HG03108 (cell line): ENCODE data around the gene ATP9B.

Source experiments
- ATAC-seq: cut with Tn5 transposase; IDR thresholded peaks from one replicate; pipeline ENCODE4 v1.9.1; 2021; ENCODE audit warnings: moderate library complexity; ENCODE audit not compliant: unreplicated experiment

Gene ATP9B

GRCh38 chr18:79393181-79393634, 324.0 kb downstream of the ATP9B start:
- no peak for ATAC-seq

GRCh38 chr18:79393635-79394533, 324.7 kb downstream of the ATP9B start:
- ATAC-seq, result no peak

- ATAC-seq, result no peak
Measured at GRCh38 chr18:79394534-79395307, 325.5 kb downstream of the ATP9B start.

GRCh38 chr18:79395308-79395640, 326.1 kb downstream of the ATP9B start:
- no peak for ATAC-seq

- no peak for ATAC-seq
Measured at GRCh38 chr18:79395761-79396404, 326.7 kb downstream of the ATP9B start, which contains the start of gene NFATC1. Gene NFATC1 (plus strand): TSS chr18:79395930. CDS start chr18:79396225, 295 bp downstream.

- no peak for ATAC-seq
Measured at GRCh38 chr18:79396431-79397246, 327.4 kb downstream of the ATP9B start.

- ATAC-seq, result no peak
Measured at GRCh38 chr18:79397247-79397829, 328.1 kb downstream of the ATP9B start.

- no peak for ATAC-seq
Measured at GRCh38 chr18:79397830-79398761, 328.9 kb downstream of the ATP9B start.

- no peak for ATAC-seq
Measured at GRCh38 chr18:79399275-79400081, 330.3 kb downstream of the ATP9B start.

GRCh38 chr18:79400091-79400590, 330.9 kb downstream of the ATP9B start:
- ATAC-seq, result no peak

- ATAC-seq, result no peak
Measured at GRCh38 chr18:79400591-79401381, 331.6 kb downstream of the ATP9B start.

GRCh38 chr18:79401494-79402208, 332.5 kb downstream of the ATP9B start:
- ATAC-seq, result no peak

- ATAC-seq, result no peak
Measured at GRCh38 chr18:79402209-79402576, 333.0 kb downstream of the ATP9B start.

- ATAC-seq, result no peak
Measured at GRCh38 chr18:79402977-79403722, 334.0 kb downstream of the ATP9B start.

GRCh38 chr18:79403723-79404566, 334.8 kb downstream of the ATP9B start:
- no peak for ATAC-seq
